ENCODE results near the gene RNF222. TPM values are rescaled to one million over a fixed set of nuclear protein-coding genes. Genes with fewer than 3 reads are reported as not detected.

RNF222 gene
- total and polyA plus RNA-seq, 2 of the 4 experiments (the other 2 are of a cell fraction): not detected

DNA sequence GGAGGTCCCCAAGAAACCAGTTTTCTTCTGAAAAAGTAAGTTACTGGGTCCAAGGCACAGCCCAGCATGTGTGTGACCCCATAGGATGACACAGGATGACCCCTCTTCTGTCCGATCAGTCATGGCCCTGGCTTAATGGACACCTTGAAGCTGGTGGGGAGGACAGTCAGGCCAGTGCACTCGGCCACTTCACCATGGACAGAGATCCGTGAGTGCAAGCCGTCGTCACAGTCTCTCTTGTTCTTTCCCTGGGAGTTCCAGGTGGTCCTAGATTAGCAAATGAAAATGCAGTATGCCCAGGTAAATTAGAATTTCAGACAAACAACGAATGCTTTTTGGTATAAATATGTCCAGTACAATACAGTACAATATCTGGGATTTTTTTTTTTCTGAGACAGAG, 1.4 kb upstream of the RNF222 start:
- Histone ChIP-seq H3K4me2 (ENCODE audit: low read depth, low read length) (no peak overlapping the region), H3K36me3 (ENCODE audit: control insufficient read depth, insufficient read depth, low read length) (no peaks in the 10 kb centered on the region), H3K27me3 (ENCODE audit: control insufficient read depth, insufficient read depth, low read length) (peaks cover 39% of the 10 kb centered on the region), H2AK9ac (replicated peaks; ENCODE audit: low read depth, low read length, poor library complexity) (no peak overlapping the region), H4K8ac (ENCODE audit: low read depth in 2 of 2, low read length in 2 of 2) (no peak overlapping the region), H2AK5ac (ENCODE audit: low read depth, low read length) (no peak overlapping the region), H3K4me1 (ENCODE audit: control insufficient read depth, insufficient read depth, low read length) (0 out of 2 replicates have a peak, but pooled peaks cover 1% of the 10 kb centered on the region), H3K27ac (ENCODE audit: insufficient read depth, low read length) (no peak overlapping the region), H3K9ac (ENCODE audit: low read depth, low read length) (no peak overlapping the region), H4K91ac (ENCODE audit: insufficient read depth, low read depth, low read length) (no peak overlapping the region), H3K14ac (replicated peaks; ENCODE audit: low read depth, low read length) (no peak overlapping the region), H4K20me1 (ENCODE audit: insufficient read depth, low read length) (no peaks in the 10 kb centered on the region), H2BK120ac (ENCODE audit: low read depth, low read length) (no peak overlapping the region), H3K9me1 (ENCODE audit: insufficient read depth, low read length) (no peaks in the 10 kb centered on the region), H2AFZ (replicated peaks; ENCODE audit: low read length, poor library complexity) (no peak overlapping the region), H2BK5ac (ENCODE audit: low read depth, low read length, poor library complexity, severe bottlenecking) (no peak overlapping the region), H2BK20ac (ENCODE audit: low read depth, low read length) (no peak overlapping the region), H3K4me3 (ENCODE audit: insufficient read depth, low read depth, low read length) (no peak overlapping the region), H2BK15ac (ENCODE audit: low read depth, low read length) (no peak overlapping the region), H3K56ac (ENCODE audit: extremely low read depth, insufficient read depth, low read length) (no peak overlapping the region), H4K5ac (ENCODE audit: low read depth, low read length) (no peak overlapping the region), H3K4ac (ENCODE audit: low read depth, low read length) (no peak overlapping the region), H3K23ac (ENCODE audit: low read depth, low read length) (no peak overlapping the region), H3K9me3 (ENCODE audit: control insufficient read depth, insufficient read depth, low read length) (no peaks in the 10 kb centered on the region), H3K79me1 (ENCODE audit: low read depth in 1 of 2, low read length in 2 of 2) (no peaks in the 10 kb centered on the region), H3K18ac (ENCODE audit: low read depth, low read length) (no peak overlapping the region)
- BruUV-seq (replicated peaks): no TSS peak
- ChIA-PET POLR2A (ENCODE audit: unreplicated experiment) (no interaction called here), CTCF (no interaction called here)
- 62% methylated on average over 4 of the region's 6 CpGs; no CpG with 5 or more reads in 1 of the 2 experiments for WGBS, 2 experiments (ENCODE audit: extremely low coverage in 2 of 2, insufficient read length in 1 of 2)
- in situ Hi-C loops (cut with MboI; ENCODE audit: low sequenced_read_pairs): no loop called here
- intact Hi-C loops (cut with micrococcal nuclease): no loop called here
- dilution Hi-C loops (cut with HindIII; ENCODE audit: low sequenced_read_pairs, unreplicated experiment): no loop called here
- DNase-seq (no peak), ATAC-seq (ENCODE audit: low read depth) (no peak)
- TF ChIP-seq, protein P1, sequence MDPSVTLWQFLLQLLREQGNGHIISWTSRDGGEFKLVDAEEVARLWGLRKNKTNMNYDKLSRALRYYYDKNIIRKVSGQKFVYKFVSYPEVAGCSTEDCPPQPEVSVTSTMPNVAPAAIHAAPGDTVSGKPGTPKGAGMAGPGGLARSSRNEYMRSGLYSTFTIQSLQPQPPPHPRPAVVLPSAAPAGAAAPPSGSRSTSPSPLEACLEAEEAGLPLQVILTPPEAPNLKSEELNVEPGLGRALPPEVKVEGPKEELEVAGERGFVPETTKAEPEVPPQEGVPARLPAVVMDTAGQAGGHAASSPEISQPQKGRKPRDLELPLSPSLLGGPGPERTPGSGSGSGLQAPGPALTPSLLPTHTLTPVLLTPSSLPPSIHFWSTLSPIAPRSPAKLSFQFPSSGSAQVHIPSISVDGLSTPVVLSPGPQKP (IDR thresholded peaks at IDR 0.05; ENCODE audit: borderline replicate concordance, low read depth, low read length): no peak
- no peak for TF ChIP-seq MAFK (IDR thresholded peaks at IDR 0.05; ENCODE audit: low read depth, low read length)
- TF ChIP-seq, protein P2, sequence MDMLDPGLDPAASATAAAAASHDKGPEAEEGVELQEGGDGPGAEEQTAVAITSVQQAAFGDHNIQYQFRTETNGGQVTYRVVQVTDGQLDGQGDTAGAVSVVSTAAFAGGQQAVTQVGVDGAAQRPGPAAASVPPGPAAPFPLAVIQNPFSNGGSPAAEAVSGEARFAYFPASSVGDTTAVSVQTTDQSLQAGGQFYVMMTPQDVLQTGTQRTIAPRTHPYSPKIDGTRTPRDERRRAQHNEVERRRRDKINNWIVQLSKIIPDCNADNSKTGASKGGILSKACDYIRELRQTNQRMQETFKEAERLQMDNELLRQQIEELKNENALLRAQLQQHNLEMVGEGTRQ (IDR thresholded peaks at IDR 0.05; ENCODE audit: low read depth, low read length): no peak
- no peak for TF ChIP-seq RAD21 (IDR thresholded peaks at IDR 0.05; ENCODE audit: low read length)
- TF ChIP-seq MXI1 (IDR thresholded peaks at IDR 0.05; ENCODE audit: borderline replicate concordance, low read depth, low read length): no peak
- no peak for TF ChIP-seq RFX5 (IDR thresholded peaks at IDR 0.05; ENCODE audit: low read depth, low read length)
- TF ChIP-seq BHLHE40 (IDR thresholded peaks at IDR 0.05; ENCODE audit: low read depth, low read length): no peak
- TF ChIP-seq RCOR1 (IDR thresholded peaks at IDR 0.05; ENCODE audit: insufficient replicate concordance, low read length): no peak
- no peak for TF ChIP-seq CHD1 (IDR thresholded peaks at IDR 0.05; ENCODE audit: low read depth, low read length)
- TF ChIP-seq NFE2L2 (IDR thresholded peaks at IDR 0.05; ENCODE audit: low read depth, low read length): no peak
- TF ChIP-seq FOS (IDR thresholded peaks at IDR 0.05; ENCODE audit: low read depth, low read length): no peak
- TF ChIP-seq MAZ (IDR thresholded peaks at IDR 0.05; ENCODE audit: borderline replicate concordance, low read depth, low read length): no peak
- TF ChIP-seq CEBPB (IDR thresholded peaks at IDR 0.05; ENCODE audit: low read depth, low read length): no peak
- TF ChIP-seq POLR2A (IDR thresholded peaks at IDR 0.05; ENCODE audit: low read depth, low read length): no peak

Measured in IMR-90 (cell line).